ENCODE data around the gene CAPN1.
A peak's percentile ranks its signal among the peaks of the same experiment; 100 is the strongest.
"Not testable (repeated sequence)": the region's sequence is repeated elsewhere in the genome, so short reads cannot be mapped to it uniquely, and the experiment has no call there.

Gene CAPN1

DNA sequence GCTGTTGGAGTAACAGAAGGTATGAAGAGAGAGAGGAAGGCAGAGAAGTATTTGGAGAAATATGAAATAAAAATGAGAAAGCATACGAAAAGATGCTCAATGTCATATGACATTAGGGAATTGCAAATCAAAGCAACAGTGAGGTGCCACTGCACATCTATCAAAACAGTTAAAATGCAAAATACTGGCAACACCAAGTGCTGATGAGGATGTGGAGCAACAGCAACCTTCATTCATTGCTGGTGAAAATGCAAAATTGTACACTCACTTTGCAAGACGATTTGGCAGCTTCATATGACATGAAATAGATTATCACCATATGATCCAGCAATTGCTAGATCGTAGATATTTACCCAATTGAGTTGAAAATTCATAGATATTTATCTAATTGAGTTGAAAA is 21.1 kb upstream of the CAPN1 start:
- no peak for DNase-seq (ENCODE audit: low spot score)

DNA sequence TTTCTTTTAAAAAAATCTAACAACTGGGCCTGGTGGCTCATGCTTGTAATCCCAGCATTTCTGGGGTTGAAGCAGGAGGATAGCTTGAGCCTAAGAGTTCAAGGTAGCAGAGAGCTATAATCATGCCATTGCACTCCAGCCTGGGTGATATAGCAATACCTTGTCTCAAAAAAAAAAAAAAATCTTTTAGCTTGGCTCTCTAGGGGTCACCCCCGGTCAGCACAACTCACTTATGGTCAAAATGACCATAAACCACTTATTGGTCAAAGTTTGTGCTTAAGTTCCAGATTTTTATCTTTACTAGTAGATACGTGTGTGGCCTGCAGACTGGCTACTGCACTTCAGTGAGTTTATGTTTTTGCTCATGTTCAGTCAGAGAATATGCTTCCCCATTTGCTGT is 18.0 kb upstream of the CAPN1 start:
- DNase-seq (ENCODE audit: low spot score): no peak

DNA sequence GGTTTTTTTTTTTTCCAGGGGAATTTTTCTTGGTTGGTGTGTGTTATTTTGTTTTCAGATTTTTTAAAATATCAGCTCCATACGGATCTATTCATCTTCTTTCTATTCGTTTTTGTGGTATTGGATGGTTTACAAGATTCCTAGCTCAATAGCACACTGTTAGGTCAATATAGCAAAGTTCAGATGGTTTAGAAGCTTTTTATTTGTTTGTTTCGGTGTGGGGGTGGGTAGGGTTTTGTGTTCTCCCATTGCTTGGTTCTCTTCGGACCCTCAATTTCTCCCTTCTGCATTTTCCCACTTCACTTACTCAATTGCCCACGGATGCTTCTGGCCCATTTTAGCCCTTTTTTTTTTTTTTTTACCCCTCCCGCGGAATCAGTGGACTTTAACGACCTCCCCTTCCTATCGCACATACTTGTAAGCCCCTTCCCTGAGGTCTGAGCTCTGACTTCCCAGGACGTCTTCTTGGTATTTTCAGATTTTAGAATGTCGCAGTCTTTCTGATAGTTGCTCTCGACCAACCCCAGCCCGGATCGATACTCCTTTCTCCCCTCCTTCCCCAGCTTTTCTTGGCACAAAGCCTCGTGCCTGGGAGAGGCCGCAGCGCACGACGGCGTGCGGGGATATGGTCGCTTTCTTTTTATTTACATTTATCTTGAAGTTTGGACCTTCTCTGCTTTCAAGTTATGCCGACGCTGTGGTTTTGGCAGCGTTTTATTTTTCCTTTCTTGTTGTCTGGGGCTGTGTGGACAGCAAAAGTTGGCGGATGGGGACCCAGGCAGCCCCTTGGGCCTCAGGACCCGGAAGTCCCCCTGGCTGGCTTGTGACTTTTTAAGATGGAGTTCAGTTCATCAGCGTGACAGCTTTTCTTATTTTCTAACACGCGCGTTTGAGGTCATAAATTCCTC is 16.1 kb upstream of the CAPN1 start:
- no peak for DNase-seq (ENCODE audit: low spot score)

DNA sequence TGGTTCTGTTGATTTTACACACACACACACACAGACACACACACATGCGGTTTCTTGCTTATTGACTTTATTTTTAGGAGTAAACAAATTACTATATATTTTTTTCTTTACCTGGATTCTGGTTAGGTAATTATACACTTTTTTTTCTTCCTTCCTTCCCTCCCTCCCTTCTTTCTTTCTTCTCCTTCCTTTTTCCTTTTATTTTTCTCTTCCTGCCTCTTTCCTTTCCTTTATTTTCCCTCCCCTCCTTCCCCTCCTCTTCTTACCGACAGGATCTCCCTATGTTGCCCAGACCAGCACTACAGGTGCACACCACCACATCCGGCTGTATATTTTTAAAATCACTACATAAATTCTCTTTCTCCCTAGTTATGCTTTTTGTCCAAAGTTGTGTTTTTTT is 14.8 kb upstream of the CAPN1 start:
- no peak for DNase-seq (ENCODE audit: low spot score)

DNA sequence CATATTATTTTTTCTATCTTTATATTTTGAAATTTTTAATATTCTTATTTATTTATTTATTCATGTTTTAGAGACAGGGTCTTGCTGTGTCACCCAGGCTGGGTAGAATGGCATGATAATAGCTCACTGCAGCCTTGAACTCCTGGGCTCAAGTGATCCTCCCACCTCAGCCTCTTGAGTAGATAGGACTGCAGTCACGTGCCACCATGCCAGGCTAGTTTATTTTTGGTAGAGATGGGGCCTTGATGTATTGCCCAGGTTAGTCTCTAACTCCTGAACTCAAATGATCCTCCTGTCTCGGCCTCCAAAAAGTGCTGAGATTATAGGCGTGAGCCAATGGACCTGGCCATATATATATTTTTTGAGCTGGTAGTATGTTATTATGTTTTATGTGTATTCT is 14.1 kb upstream of the CAPN1 start:
- DNase-seq (ENCODE audit: low spot score): no peak

DNA sequence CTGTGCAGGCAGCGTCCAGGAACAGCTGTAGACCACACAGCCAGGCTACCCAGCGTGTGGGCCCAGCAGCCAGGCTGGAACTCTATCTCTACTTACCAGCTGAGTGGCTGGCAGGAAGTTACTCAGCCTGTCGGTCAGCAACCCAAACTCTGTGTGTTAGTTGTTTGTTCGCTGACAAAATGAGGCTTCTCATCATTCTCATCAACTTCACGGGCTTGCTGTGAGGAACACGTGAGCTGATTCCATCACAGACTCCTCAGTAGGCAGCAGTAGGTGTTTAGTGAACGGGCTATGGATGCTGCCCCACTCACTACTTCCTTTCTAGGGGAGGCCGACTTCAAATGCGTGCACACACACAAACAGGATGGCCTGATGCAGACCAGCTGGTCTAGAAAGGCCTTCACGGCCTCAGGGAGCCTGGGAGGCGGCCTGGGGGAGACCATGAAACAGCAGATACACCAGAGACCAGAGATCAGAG is 12.5 kb upstream of the CAPN1 start:
- no peak for DNase-seq (ENCODE audit: low spot score)

DNA sequence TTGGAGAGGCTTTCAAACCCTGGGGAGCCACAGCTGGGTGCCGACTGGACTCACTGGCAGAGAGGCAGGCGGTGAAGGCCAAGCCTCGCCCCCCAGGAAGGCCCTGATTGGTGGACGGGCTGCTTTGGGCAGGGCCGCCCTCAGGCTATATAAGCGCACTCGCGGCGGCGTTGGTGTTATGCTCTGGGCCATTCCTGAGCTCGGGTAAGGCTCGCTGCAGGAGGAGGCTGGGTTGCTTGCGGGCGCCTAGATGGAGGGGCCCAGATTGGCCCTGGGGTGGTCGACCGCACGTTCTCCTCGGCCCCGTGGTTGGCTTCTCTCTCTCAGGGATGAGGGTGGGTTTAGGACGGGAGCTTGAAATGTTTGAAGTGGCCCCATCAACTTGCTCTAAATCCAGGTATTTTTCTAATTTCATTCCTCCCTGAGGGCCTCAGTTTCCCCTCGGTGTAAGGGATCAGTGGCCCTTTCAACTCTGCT is 11.6 kb upstream of the CAPN1 start, which contains the start of gene SPDYC:
Gene SPDYC (plus strand): TSS at position 176 of the 477 bp plus-strand sequence. CDS start 1,125 bp downstream, outside the sequence.
- no peak for DNase-seq (ENCODE audit: low spot score)

DNA sequence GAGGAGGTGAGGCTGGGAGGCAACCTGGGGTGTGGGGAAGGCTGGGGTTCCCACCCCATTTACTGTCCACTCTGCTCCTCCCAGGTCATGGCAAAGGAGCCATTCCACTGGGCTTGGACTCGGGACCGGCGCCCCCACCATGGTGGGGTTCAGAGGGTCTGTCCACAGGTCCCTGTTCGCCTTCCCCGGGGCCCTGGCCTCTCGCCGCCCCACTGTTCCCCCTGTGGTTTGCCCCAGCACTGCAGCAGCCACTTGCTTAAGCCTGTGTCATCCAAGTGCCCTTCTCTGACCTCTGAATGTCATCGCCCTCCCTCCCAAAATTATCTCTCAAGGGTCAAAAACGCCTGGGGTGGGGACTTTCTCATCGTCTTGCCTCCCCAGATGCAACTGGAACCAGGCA is 9.1 kb upstream of the CAPN1 start:
- no peak for DNase-seq (ENCODE audit: low spot score)

DNA sequence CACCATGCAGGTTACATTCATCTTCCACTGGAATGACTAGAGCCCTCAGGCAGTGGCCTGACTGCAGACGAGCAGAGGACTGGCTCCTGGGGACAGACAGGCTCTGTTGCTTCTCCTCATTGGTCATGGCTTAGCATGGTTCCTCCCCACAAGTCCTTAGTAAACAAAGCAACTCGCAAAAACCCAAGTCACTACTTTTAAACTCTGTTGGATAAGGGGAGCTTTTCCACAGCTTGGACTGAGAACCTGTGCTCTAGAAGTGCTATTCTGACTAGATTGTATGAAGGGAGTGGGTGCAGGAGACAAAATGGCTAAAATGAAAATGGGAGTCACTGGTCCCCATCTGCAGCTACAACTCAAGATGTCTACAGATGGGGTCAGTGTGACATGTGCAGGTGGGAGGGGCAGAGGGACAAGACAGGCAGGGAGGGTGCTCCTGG is 7.1 kb upstream of the CAPN1 start:
- DNase-seq (ENCODE audit: low spot score): not testable (repeated sequence)

DNA sequence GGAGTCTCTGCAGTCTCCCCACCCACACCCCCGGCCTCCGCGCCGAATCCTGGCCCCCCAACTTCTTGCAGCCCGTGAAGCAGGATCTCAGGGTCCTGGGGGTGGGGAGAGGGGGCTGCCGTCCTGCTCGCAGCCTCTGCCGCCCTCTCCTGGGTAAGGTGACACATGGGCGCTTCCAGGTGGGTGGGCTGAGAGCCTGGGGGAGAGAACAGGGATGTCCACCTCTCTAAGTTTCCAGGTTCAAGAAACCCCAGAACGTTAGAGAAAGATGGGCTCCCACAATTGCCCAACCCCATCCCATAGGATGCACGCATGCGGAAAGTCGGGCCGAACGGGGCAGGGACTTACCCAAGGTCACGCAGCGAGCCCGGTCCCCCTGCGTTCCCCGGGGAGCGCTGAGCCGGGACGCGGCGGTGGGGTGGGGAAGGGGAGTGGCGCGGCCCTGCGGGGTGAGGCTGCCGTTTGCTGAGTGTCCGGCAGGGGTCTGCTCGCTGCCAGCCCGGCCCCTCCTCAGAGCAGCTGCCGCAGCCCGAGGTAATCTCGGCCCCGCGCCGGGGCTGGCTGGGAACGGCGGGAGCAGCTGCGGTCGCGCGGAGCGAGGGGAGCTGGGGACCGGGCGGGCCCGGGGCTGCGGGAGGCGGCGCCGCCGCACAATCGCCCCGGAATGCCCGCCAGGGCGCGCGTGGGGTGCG is 705 bp upstream of the CAPN1 start:
- DNase-seq (ENCODE audit: low spot score): peak; percentile 37

DNA sequence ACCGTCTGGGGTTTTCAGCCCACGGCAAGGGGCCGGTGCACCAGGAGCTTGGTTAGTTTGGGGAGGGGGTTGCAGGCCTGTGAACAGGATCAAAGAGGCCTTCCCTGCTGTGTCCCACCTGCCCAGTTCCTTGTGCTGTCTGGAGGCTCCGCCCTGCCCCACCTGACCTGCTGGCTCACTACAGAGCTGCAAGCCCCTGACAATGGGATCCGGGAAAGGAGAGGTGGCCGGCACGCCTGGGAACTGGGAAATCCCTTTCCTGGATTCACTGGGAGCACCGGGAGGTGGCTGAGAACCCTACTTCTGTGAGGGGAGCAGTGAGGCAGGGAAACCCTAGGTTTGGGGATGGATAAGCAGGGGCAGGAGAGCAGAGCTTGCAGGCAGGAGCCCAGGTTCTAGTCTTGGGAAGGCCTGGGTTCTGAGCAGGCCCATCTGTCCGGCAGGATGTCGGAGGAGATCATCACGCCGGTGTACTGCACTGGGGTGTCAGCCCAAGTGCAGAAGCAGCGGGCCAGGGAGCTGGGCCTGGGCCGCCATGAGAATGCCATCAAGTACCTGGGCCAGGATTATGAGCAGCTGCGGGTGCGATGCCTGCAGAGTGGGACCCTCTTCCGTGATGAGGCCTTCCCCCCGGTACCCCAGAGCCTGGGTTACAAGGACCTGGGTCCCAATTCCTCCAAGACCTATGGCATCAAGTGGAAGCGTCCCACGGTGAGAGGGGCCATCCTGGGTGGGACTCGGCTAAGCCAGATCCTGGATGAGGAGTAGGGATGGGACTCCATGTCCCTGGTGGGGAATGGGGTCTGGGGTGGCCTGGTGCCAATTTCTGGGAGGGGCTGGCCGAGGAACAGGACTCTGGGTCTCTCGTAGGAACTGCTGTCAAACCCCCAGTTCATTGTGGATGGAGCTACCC is 786 bp downstream of the CAPN1 start:
- DNase-seq (ENCODE audit: low spot score): no peak

DNA sequence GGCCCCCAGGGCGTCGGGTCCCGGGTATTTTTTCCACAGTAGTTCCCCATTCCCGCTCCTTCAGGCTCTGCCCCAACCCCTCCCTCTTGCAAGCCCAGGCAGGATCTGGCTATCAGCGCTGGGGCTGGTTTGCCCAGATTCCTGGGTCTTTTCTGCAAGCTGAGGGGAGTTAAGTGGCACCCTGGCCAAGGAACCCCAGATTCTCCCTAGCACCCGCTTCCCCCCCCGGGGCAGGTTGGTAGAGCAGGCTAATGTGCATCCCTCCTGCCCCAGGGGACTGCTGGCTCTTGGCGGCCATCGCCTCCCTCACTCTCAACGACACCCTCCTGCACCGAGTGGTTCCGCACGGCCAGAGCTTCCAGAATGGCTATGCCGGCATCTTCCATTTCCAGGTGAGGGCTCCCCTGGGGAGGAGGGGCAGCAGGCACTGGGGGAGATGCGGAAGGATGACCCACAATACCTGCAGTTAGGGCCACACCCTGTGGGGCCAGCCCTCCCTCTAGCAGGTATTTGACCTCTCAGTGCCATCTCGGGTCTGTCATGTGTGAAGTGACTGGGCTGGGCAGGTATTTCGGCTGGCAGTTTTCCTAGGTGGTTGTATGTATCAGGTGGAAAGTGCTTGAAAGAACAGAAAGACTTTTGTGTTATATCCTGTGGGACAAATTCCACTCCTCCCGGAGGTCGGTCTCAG is 1.6 kb downstream of the CAPN1 start:
- no peak for DNase-seq (ENCODE audit: low spot score)

DNA sequence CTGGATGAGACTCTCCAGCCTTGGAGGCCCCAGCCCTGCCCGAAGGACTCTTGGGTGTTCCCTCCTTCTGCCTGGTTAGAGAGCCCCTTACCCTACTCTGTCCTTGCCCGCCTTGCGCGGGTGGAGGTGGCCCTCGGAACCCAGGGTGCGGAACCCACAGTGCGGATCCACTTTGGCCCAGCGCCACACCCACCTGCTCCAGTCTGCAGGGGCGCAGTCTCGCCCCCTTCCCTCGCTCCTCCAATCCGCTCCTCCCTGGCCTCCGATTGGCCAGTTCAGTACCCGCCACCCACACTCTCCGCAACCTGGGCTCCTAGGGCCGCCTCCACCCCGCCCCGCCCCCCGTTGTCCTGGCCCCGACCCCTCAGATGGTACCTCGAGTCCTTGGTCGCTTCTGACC is 2.4 kb downstream of the CAPN1 start:
- DNase-seq (ENCODE audit: low spot score): no peak

DNA sequence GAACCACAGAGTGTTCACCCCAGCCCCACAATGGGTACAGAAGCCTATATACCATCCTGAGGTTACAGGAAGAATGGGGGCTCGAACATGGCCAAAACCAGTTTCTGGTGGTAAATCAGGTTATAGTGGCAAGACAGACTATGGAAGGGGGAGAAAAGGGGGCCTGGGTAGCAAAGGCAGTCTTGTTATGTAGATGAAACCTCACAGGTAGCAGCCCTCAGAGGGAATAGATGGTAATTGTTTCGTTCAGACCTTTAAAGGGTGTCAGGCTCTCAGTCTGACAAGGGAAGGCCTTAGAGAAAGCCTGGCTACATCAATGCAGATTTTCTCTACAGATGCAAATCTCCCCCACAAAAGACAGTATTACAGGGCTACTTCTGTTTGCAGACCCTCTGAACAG is 3.4 kb downstream of the CAPN1 start:
- no peak for DNase-seq (ENCODE audit: low spot score)

DNA sequence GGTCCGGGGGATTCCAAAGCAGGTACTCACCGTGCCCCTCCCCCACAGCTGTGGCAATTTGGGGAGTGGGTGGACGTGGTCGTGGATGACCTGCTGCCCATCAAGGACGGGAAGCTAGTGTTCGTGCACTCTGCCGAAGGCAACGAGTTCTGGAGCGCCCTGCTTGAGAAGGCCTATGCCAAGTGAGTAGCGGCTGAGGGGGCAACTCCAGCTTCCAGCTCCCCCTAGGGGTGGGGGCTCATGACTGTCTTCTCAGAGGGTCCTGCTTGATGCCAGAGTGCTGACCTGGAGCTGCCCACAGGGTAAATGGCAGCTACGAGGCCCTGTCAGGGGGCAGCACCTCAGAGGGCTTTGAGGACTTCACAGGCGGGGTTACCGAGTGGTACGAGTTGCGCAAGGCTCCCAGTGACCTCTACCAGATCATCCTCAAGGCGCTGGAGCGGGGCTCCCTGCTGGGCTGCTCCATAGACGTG is 4.2 kb downstream of the CAPN1 start:
- DNase-seq (ENCODE audit: low spot score): no peak

DNA sequence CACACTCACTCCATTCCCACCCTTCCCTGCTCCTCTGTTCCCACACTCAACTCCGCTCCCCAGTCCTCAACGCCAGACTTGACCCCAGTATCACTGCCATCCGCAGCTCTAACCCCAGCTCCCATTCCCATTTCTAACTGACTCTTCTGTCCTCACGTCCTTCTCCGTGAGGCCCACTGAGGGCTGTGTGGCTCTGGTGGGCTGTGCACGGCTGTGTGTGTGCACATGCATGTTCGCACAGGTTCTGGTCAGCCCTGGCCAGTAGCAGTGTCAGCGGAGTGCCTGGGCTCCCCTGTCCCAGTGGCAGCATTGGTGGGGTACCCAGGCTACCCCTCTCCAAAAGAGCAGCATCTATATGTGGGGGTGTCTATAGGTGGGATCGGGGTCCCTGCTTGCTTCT is 5.0 kb downstream of the CAPN1 start:
- no peak for DNase-seq (ENCODE audit: low spot score)

DNA sequence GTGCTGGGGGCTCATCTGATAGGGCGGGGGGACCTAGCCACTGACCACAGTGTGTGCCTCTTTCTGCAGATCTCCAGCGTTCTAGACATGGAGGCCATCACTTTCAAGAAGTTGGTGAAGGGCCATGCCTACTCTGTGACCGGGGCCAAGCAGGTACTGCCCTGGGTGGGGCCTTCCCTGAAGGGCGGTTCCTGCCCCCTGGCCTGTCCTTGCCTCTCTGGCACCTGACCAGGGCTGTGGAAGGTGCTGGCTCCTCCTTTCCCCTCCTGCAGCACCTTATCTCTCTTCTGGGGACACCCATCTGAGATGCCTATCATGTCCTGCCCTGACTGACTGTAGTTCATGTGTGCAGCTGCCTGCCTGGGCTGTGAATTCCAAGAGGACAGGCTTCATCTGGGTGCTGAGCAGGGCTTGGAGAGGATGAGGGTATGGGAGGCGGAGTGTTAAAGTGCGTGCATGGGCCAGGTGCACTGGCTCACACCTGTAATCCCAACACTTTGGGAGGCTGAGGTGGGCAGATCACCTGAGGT is 5.5 kb downstream of the CAPN1 start:
- no peak for DNase-seq (ENCODE audit: low spot score)

DNA sequence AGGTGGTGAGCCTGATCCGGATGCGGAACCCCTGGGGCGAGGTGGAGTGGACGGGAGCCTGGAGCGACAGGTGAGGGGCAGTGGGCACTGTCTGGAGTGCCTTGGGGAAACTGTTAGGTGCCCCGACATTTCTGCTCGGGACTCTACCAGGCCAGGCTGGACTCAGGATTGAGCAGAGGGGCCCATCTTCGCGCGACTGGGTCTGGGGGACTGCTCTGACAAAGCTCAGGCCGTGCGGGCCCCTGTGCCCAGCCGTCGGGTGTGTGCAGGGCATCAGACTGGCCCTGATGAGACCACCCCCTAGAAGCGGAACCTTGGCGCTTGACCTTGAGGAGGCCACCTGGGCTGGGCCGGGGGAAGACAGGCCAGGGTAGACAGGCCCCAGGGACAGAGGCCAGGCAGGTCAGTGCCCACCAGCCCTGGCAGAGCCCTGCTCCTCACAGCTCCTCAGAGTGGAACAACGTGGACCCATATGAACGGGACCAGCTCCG is 6.3 kb downstream of the CAPN1 start:
- no peak for DNase-seq (ENCODE audit: low spot score)

DNA sequence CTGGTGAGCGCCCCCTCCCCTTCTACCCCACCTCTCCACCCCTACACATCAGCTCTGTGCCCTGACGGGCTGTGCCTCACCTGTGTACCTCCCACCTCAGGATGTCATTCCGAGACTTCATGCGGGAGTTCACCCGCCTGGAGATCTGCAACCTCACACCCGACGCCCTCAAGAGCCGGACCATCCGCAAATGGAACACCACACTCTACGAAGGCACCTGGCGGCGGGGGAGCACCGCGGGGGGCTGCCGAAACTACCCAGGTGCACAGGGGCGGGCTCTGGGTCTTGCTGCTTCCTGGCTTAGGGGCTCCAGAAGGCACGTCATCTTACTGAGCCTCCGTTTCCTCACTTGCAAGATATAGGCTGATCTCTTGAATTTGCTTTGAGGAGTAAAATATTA is 6.8 kb downstream of the CAPN1 start:
- DNase-seq (ENCODE audit: low spot score): no peak

DNA sequence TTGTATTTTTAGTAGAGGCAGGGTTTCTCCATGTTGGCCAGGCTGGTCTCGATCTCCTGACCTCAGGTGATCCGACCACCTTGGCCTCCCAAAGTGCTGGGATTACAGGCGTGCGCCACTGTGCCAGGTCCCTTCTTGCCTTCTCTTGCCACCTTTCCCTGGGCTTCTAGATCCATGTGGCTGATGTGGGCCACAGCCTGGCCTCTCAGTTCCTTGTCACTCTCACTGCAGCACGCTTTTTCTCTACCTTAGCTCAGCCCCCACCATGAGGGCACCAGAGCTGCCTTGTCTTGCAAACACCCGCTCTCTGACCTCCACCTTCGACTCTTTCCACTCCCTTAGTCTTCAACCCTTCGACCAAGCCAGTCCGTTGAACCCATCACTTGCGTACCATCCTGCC is 7.5 kb downstream of the CAPN1 start:
- DNase-seq (ENCODE audit: low spot score): no peak

DNA sequence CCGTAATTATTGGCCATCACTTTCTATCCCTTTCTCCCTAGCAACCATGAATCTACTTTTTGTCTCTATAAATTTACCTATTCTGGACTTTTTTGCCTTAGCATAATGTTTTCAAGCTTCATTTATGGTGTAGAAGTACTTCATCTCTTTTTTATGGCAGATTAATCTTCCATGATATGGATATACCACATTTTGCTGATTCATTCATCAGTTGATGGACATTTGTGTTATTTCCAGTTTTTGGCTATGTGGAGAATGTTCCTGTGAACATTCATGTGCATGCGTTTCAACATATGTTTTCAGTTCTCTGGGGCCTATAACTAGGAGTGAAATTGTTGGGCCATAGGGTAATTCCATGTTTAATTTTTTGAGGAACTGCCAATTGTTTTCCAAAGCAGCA is 12.8 kb downstream of the CAPN1 start:
- DNase-seq (ENCODE audit: low spot score): no peak

All from CD4-positive, alpha-beta T cell treated with Interleukin-6 at 100 ng/mL for 8 hours (primary cell).